Activated T-helper 9 cell treated with anti-CD3 and anti-CD28 coated beads, Interleukin-2, amount 50 U/mL, for 16 hours (primary cell): Measurements from ENCODE around the gene SIK3.
"Not testable (repeated sequence)": the region's sequence is repeated elsewhere in the genome, so short reads cannot be mapped to it uniquely, and the experiment has no call there.

Source experiments
- DNase-seq: peaks from one replicate; pipeline ENCODE4 v3.0.0-alpha.2; 2020; ENCODE audit warnings: low read depth

Gene SIK3

DNA sequence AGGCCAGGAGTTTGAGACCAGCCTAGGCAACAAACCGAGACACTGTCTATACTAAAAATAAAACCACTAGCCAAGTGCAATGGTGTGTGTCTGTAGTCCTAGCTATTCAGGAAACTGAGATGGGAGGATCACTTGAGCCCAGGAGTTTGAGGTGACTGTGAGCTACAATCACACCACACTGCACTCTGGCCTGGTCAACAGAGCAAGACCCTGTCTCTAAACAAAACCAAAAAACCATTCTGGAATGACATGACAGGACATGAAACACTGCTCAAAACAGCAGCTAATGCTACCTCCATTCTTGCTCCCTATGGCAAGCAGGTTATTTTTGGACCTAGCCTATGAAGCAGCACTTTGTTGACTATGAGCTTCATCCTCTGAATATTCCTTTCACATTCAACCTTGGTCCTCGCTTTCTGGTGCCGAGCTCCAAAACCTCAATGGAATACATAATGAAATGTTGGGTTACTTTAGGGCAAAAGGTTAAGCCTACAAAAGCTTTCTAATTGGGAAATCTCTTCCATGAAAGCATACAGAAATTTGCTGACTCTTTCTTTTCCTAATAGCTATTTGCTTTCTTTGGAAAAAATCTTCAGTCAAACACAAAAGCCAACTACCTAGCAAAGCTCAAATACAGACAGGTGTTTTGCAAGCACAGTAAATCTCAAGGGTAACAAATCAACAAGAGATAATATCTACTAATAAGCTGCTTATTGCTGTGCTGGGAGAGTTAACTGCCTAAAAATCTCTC is 21.1 kb downstream of the SIK3 start:
- no peak for DNase-seq

DNA sequence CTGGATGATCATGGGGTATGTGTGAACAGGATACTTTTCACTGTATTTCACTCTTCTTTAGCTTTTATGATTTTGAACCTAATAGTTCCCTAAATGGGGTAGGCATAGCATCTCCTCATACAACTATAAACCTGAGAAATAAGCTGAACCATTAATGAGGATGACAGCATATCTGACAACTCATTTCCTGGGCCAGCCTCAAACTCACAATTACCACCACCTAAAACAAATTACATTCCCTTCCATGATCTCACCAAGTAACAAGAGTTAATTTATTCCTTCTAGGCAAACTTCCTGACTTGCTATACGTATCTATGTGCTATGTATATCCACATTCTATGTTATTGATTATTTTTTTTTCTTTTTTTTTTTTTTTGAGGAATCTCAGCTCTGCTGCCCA is 23.0 kb downstream of the SIK3 start:
- no peak for DNase-seq

DNA sequence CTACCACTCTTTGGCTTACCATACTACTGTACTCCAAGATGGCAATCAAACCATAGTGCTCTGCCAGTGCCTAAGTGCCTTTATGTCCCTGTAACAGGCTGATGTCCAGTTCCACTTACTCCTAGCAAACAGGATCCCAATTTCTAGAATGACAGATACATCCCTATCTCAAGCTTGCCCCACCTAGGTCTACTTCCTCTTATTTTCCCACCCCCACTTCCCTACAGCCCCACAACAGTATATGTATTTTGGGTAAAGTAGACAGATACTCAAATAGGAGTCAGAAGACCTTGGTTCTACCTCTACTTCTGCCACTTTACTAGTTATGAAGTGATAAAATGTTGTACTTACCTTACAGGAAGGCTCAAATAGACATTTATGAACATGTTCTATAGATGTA is 24.1 kb downstream of the SIK3 start:
- no peak for DNase-seq

DNA sequence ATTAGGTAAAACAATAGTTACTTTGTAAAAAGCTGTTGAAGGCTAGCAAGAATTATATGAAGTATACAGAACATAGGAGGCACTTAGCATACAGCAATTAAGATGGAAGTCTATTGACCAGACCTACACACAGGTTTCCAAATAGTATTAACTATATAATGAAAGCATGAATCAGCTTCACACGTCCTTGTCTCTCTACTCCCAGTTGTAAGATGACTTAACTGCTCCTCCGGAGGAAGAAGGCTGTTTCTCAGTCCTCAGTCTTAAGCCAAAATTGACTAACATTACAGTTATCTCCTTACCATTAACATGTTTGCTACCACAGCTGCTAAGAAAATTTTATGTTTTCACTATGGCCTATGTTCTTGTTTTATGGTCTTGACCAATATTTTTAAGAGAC is 24.7 kb downstream of the SIK3 start:
- no peak for DNase-seq

GRCh38 chr11:117072517-117073461 is 25.4 kb downstream of the SIK3 start:
- DNase-seq: no peak

DNA sequence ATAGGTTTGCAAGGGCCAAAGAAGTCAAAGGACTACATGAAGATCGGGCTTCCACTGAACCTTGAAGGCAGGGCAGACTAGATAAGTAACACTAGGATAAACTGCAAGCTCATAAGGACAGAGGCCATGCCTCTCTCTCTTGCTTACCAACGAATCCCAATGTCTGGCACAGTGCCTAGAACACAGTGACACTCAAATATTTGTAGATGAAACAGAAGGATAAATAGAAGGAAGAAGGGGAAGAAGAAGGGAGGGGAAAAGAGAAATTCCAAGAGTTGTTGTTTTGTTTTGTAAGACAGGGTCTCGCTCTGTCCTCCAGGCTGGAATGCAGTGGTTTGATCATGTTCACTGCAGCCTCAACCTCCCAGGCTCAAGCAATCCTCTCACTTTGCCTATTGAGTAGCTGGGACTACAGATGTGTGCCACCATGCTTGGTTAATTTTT is 26.9 kb downstream of the SIK3 start:
- DNase-seq: no peak

GRCh38 chr11:117070016-117070415 is 28.2 kb downstream of the SIK3 start:
- no peak for DNase-seq

GRCh38 chr11:117068303-117068860 is 29.8 kb downstream of the SIK3 start:
- no peak for DNase-seq

- DNase-seq: no peak
Measured at GRCh38 chr11:117066959-117067358, 31.3 kb downstream of the SIK3 start.

DNA sequence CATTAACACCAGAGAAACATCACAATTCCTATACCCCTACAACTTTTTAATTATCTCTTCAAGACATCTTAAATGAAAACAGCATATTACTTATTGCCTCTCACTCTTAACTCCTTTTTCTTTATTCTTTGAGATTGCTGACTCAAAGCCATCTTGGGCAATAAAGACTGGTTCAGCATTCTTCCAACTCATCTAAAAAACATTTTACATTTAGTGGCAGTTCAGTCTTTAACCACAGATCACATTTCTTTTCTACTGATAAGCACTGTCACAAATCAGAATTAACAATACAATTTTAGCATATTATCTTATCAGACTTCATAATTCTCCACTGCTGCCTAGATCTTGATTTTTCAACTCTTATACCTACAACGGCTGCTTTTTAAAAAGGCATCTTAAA is 34.0 kb downstream of the SIK3 start:
- no peak for DNase-seq

DNA sequence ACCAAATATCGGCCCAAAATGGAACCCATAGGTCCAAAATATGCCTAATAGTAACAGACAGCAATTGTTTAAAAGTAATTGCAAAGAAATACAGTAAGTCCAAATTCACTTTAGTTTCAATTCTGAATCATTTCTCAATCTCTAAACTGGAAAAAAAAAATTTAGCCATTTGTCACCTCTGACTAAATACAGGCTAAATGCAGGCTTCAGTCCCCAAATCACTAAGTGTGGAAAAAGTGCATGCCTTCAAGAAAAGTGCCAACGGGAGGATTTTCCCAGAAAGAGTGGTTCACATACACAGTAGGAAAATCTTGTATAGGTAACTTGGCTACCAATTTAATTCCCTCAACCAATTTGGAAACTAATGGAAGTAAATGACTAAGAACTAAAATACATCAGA is 35.7 kb downstream of the SIK3 start:
- DNase-seq: no peak

- no peak for DNase-seq
Measured at GRCh38 chr11:117061256-117061655, 37.0 kb downstream of the SIK3 start.

DNA sequence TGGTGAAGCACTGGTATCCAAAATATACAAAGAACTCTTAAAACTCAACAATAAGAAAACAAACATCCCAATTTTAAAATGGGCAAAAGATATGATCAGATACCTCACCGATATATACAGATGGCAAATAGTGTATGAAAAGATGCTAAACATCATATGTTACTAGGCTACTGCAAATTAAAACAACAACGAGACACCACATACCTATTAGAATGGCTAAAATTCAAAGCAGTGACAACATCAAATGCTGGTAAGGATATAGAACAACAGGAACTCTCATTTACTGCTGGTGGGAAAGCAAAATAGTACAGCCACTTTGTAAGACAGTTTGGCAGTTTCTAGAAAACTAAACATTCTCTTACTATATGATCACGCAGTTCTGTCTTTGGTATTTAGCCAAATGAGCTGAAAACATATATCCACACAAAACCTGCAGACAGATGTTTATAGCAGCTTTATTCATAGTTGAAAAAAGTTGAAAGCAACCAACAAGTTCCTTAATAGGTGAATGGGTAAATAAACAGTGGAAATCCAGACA is 38.5 kb downstream of the SIK3 start:
- no peak for DNase-seq

- DNase-seq: no peak
Measured at GRCh38 chr11:117058761-117059261, 39.4 kb downstream of the SIK3 start.

GRCh38 chr11:117057727-117058126 is 40.5 kb downstream of the SIK3 start:
- no peak for DNase-seq

DNA sequence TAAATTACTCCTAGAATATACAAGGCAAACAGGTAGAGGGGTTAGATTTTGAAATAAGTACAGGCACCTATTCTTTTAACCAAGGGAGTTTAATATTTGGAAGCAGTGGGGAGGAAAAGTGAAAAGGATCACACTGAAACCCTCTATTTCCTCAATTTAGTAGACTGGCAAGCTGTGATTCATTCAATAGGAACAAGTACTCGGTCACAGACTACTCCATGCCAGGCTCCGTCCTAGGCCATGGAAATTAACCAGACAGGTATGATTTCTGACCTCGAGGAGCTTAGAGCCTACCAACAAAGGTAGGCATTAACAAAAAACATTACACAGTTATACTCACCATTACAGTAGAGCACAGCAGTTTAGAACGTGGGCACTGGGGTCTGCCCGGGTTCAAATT is 40.9 kb downstream of the SIK3 start:
- DNase-seq: no peak

DNA sequence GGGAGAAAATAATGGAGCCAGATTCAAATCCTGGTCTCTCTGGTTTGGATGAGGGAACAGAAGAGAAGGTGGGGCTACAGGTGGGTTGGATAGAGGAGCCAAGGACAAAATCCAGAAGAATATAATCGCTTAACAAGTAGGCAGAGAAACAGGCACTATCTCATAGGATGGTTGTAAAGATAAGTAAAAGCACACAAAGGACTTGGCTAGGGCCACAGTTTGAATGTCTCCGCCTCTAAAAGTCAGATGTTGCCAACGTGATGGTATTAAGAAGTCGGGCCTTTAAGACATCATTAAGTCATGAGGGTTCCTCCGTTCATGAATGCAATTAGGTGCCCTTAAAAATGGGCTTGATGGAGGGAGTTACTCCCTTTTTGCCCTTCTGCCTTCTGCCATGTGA is 42.8 kb downstream of the SIK3 start:
- no peak for DNase-seq

DNA sequence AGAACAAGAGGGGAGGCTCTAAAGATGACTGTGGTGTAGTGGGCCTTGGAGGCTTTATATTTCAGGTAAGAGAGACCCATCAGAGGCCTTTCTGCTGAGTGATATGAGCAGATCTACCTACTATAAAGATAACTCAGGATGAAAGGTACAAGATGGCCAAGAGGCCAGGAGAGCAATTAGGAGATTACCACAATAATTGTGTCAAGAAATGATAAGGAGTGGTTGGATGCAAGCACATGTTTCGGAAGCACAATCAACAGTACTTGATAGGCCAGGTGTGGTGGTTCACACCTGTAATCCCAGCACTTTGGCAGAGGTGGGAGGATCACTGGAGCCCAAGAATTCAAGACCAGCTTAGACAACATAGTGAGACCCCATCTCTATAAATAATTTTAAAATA is 43.8 kb downstream of the SIK3 start:
- no peak for DNase-seq

DNA sequence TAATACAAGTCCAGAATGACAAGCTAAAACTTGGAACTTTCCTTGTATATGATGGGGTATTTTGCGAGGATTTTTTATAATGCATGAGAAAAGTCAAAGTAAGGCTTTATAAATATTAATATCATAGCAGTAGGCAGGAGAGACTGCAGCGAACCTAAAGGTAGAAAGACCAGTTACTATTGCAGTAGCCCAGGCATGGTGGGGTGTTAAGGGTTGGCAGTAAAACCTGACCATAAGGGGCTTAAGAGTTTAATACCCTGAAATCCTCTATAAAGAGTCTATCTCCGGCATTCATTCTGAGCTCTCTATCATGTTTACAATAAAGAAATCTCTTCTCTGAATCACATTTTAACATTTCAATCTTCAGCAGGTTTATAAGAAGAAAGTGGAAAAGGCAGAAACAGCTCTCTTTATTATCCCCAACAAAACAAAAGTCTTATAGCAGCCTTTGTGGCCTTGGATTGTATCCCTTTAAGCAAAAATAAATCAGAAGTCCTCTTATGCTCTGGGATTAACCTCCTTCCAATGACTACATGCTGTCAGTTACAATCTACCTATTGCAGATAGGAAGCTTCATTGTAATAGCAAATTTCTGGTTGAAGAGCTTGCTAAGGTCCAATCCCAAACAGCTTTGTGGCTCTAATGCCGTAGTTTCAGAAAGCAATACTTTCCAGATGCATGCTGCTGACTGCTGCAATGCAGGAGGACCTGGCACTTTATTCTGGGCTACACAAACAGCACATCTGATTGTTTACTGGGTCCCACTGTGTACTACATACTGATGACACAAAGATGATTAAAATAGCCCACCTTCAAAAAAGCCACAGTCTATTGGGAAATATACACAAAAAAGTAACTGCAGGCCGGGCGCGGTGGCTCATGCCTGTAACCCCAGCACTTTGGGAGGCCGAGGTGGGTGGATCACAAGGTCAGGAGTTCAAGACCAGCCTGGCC is 45.8 kb downstream of the SIK3 start:
- no peak for DNase-seq

GRCh38 chr11:117050121-117050520 is 48.1 kb downstream of the SIK3 start:
- DNase-seq: not testable (repeated sequence)

DNA sequence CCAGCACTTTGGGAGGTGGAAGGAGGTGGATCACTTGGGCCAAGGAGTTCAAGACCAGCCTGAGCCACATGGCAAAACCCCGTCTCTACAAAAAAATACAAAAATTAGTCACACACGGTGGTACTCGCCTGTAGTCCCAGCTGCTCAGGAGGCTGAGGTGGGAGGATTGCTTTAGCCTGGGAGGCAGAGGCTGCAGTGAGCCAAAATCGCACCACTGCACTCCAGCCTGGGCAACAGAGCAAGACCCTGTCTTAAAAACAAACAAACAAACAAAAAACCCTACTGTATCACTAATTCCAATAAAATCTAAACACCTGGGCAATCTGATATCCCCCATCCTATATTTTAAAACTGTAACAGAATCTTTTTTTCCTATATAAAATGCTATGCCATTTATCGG is 51.6 kb downstream of the SIK3 start:
- not testable (repeated sequence) for DNase-seq
